Activated CD8-positive, alpha-beta memory T cell treated with anti-CD3 and anti-CD28 coated beads, Interleukin-2, amount 50 U/mL, for 4 hours (primary cell): ENCODE data around the gene CBX4.

Experiments used
- DNase-seq: peaks from one replicate; pipeline ENCODE4 v3.0.0-alpha.2; 2020

Gene CBX4

DNA sequence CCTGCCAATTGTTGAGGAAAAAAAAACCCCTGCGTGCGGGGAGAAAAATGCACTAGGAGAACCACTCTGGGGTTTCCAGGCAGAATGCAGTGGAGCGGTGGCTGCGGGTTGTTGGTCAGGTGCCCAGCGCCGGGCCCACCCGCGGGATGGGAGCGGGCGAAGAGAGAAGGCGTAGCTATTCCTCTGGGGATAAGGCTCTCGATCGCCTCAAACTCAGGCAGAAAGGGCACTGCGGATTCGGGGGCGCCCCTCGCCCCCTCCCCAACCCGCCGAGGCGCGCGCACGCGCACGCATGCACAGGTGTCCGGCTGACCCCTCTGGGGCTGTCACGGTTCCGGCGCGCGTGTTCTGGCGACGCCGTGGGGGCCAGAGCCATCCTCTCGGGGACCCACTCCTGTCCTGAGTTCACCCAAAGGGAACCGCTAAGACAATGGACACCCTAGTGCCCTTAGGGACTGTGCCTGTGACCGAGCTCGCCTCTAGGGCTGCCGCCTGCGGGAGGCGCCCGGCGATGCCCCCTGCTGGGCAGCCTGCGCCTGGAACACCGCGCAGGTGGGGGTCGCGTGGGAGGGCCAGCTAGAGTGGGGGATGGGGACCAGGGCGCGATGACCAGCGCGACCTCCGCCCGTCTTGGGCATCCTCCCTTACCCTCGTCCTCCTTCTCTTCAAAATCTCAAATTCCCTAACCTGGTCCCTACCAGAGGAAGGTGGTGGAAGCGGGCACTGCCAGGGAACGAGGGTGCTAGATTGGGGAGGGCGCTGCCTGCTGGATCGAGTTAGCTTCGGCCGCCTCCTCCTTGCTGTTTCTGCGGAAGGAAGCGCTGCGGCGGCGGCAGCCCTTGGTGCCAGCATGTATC lies 28.0 kb downstream of the CBX4 start:
- DNase-seq: peak; percentile 33

DNA sequence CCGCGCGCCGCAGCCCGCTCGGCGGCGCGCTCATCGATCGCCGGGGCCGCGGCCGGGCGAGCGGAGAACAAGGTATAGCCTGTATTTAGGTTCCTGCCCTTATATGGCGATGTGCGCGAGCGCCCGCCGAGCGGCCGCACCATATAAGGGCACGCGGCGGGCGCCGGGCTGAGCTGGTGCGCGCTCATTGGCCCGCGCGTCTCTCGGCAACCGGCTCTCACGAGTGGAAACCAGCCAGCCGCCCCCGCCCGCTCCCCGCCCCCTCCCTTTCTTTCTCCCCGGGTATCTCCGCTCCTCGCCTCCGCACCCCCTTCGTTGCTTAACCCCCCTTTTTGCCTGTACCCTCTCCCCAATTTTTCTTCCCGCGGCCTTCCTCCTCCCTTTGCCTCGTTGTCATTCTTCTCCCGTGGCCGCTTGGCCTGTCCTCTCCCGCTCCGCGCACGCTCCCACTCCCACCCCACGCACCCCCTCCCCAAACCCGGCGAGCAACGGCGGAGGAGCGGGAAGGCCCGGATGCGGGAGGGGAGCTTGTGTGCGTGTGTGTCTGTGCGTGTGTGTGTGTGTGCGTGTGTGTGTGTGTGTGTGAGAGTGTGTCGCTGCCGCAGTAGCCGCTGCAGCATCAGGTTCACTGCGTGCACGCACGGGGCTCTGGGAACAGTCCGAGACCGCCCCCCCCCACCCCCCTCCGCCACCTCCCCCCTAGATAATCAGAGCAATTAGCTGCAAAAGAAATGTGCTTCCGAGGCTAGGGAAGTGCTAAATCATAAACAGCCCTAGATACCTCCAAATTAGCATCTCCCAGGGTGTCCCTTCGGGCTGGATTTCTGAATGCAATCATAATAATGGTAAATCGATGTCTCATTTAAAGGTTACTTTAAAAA lies 28.9 kb downstream of the CBX4 start:
- peak; percentile 82 for DNase-seq

DNA sequence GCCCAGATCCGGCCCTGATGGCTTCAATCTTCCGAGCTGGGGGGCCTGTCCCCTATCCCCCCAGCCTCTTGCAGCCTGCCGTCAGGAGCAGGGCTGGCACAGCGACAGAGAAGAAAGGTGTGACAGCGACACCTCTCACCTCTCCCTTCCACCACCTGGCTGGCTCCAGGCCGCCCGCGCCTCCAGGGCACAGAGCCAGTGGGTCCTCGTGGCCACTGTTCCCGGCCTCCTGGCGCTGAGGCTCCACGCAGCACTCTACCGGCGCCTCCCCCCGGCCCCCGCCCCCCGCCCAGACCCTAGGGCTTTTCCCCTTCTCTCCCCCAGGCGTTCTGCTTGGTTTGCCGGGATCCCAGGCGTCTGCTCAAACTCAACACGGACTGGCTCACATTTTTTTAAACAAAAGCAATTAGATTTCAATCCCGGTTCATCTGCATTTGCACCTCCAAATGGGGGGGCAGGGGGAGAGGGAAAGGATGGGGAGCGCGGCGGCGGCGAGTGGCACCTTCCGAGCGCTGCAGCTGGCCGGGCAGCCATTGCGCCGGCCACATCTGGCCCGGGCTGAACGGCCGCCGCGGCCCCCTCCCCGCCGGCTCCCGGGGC lies 29.6 kb downstream of the CBX4 start:
- DNase-seq: no peak

DNA sequence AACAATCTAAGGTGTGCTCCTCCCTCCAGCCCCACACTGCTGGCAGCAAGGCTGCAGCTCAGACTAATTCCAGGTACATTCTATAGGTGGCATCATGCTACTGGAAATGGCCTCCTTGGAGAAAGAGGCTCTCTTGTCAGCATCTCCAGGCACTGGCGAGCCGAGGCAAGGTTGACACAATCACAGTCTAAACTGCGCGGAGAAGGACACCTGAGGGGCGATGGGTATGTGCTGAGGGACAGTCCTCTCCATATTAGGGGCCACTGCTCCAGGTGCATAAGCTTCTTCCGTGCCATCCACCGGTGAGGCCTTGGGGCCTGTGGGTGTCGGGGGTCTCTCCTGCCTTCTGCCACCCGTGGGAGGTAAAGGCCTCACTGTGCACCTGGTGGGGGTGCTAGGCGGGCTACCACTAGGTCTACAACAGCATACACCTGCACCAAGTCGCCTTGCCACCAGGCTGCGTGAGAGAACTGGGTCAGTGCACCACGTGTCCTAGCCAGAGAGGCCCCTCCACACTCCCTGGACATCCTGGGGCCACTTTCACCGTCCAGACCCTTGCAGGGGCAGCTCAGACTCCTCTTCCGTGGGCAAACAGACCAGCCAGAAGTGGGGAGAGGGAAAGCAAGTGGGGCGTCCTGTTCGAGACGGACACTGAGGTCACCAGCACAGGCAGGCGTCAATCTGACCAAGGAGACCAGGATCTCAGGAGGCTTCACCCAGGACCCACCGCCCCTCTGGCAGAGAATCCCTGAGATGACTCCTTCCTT lies 30.3 kb downstream of the CBX4 start:
- DNase-seq: no peak

DNA sequence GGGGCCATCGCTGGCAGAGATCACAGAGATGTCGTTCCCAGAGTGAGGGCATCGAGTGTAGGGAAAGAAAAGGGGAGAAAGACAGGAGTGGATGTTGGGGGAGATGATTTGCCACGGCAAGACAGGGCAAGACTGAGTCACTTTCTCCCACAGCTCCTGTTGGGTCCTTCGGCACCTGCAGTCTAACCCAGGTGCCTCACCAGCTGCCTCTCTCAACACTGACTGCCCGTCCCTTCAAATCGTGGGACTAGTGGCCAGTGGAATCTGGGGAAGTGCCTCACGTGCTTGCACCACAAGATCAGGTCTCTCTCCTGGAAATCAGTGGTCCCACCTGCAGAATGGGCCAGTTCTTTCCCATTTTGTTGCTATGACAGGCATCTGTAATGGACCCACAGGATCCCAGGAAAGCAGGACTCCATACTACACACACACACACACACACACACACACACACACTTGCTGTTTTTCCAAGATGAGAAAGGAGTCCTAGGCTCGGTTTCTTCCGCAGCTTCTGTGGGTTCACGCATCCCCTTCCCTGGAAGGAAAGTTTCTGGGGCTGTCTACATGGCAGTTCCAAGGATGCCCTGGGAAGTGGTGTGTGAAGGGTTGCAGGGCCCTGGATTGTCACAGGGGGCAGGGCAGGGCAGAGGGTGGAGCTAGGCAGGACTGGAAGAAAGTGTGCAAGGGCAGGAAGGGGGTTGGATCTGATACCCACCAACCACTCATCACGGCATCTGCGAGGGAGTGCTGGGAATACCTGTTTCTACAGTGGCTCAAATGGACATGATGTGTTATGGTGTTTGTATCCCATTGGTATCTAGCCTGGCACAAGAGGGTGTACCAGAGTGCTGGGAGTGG lies 32.1 kb downstream of the CBX4 start:
- DNase-seq: no peak

DNA sequence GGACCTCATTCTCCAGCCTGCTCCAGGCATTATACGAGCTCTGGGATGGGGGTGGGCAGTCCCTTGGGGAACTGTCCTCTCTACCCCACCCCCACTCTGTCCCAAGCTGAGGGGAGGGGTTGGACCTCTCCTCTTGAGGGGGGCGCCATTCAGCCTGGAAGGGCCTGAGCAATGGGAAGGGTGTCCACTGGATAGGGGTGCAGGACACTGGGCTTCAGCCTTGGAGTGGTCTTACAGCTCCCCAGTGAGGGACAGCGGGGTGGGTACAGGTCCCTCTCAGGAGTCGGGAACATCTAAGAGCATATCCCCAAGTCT lies 32.8 kb downstream of the CBX4 start:
- no peak for DNase-seq

DNA sequence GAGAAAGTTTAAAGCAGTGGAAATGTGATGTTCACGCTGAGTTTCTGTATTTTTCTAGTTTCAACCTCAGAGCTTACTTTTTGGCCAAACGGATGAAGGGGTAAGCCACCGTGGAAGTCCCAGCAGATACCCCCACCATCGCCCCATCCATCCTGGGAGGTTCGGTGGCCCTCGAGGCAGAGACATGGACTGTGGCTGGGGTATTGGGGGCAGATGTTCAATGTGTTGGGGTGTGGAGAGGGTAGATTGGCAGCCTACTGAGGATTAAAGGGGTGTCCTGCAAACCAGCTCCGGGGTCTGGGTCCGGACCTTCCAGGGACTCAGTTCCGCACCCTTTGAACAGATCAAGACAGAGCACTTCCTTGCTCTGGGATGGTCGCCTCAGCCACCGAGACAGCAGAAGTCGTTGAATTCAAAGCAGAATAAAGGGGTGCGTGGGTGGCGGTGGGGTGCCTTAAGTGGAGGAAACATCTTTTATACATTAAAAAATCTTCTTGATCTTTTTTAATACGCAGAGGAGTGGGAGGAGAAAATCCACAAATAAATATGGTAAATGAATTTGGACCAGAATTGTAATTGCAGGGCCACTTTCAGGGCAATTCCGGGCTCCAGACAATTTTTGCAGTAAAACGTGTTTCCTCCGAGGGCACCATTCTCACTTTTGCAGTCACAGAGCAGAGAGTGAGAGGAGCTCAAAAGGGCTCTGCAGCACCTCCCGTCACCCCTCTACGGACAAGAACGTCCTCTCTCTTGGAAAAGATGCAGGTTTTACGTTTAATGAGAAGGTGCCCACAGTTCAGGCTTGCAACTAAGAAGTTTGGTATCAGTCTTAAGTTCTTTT lies 34.2 kb downstream of the CBX4 start:
- peak; percentile 23 for DNase-seq

DNA sequence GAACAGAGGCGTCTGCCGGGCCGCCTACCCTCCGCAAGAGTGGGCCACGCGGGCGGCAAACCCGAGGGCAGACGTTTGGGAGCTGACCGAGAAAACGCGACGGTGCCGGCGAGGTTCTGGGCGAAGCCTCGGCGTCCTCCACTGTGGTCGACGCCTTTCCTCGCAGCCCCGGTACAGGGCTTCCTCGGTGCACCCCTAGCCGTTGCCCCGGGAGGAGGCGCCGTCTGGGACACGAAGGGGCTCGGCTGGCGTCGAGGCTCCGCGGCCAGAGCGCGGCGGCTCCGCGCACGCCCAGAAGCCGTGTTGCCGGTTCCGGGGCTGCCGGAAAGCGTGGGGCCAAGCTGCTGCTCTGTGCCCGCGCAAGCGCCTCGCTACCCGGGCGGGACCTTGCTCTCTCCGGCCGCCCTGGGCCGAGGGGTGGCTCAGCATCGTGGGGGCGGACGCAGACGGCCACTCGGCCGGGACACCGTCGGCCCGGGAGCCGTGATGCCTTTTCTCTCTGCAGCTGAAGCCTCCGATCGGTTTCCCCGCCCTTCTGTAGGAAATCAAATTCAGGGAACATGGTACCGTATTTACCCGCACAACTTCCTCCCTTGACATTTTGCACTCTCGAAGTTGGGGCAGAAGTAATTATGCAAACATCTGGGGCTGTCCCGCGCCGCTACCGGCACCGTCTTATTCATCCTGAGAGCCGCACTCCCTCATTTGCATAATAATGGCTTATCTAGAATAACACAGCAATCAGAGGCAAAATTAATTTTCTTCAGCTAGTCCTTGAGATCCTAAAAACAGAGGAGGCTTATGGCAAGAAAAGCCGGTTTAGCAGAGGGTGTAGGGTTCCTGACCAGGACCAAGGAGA lies 35.0 kb downstream of the CBX4 start:
- peak; percentile 62 for DNase-seq

DNA sequence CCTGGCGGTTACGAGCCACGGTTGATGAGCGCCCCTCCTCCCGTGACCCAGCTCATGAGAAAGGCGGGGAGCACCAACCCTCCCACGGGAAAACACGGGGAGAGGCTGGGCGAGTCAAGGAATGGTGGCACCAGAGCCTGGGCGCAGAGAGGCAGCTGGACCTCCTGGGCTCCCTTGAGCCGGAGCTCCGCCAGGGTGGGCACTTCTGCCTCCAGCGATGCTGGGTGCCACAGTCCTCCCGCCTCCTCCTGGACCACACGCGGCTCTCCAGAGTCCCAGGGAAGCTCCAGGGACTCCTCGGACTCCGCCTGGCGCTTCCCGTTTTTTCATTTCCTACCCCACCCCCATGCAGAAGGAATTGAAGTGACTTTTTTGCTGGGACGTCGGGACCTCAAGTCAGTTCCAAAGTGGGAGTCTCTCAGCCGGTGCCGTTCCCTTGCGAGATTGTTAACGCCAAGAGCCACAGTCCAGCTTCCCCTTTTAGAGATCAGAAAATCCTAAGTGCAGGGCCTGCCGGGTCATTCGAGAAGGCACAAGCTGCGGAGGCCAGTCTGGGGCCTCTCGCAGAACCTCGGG lies 35.7 kb downstream of the CBX4 start:
- no peak for DNase-seq

DNA sequence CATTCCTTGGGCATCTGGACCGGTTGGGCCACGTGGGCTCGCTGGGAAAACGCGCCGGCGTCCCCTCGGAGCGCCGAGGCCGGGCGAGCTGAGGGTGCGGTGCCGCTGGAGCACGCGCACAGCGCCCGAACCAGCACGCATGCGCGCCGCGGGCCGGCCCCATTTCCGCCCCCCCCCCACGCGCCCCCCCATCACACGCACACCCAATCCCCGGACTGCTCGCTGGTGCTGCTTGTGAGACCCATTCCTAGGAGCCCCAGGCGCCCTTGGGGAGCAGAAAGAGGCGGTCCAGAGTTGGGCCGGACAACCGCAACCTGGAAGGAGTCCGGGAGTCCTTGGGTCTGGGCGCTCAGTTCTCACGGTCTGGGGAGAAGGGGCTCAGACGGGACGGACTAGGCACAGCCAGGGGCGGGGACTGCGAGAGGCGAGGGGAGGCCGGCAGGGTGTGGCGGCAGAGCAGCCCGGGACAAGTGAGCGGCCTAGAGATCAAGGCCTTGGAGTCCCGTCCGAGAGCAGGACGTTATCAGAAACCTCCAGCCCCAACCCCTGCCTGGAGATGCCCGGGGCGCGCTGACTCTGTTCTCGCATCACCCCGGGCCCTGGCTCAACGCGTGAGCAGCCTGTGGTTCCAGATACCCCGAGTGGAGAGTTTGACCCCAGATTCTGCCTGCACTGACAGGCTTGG lies 36.4 kb downstream of the CBX4 start:
- DNase-seq: no peak

DNA sequence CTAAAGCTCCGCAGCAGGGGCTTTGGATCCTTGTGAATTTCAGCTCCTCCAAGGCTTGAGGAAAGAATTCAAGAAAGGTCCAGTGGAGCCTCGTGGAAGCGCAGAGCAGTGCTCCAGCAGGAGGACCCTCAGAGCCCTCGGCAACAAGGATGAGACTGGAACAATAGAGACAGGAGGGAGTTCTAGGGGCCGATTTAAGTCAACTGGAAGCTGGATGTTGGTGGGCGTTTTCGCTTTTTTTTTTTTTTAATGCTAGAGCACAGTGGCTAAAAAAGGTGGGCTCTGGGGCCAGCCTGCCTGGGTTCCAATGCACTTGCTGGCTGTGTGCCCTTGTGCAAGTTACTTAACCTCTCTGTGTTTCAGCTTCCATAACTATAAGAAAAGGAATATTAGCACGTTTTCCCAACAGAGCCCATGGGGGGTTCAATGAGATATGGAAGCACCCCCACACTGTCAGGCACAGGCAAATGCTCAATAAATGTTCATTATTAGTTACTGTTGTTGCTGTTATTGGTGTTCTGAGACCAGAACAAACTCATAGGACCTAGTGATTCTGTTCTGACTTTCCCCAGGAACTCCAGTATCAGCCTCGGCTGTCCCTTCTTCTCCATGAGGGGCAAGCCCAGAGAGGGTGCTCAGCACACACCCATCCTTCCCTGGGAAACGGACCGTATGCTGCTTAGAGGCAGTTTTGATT lies 37.1 kb downstream of the CBX4 start:
- DNase-seq: no peak

DNA sequence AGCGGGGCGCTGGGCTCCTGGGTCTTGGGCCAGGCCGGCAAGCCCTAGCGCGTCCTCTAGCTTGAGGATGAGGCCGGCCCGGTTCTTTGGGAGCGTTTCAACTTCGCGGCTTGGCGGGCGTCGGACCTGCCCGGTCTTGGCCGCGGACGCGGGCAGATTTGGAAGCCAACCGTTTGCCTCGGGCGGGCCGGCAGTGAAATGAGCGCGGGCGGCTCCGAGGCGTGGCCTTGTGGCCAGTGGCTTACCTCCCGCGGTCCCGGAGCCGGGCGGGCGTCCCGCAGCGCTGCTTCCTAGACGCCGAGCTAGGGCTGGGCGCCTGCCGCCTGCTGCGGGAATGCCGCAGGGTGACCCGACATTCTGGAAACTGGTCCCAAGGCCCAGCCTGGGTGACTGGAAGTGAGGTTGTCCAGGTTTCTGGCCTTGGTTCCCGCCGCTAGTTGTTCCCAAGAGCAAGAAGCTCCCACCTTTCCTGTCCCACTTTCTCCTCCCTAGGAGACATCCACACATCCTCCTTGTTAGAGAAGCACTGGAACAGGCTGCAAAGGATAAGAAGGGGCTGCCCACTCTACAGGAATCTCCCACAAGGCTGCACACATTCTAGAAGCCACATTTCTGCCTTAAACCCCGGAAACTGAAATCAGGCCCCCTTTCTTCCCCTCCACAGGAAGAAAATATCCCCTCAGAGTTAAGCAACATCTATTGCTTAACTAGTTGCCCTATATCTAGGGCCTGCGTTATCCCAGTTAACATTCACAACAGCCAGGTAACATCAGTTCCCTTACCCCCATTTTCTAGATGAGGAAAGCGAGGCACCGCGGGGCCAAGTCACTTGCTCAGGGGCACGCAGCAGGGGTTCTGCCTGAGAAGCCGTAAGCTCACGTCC lies 37.8 kb downstream of the CBX4 start:
- DNase-seq: no peak

DNA sequence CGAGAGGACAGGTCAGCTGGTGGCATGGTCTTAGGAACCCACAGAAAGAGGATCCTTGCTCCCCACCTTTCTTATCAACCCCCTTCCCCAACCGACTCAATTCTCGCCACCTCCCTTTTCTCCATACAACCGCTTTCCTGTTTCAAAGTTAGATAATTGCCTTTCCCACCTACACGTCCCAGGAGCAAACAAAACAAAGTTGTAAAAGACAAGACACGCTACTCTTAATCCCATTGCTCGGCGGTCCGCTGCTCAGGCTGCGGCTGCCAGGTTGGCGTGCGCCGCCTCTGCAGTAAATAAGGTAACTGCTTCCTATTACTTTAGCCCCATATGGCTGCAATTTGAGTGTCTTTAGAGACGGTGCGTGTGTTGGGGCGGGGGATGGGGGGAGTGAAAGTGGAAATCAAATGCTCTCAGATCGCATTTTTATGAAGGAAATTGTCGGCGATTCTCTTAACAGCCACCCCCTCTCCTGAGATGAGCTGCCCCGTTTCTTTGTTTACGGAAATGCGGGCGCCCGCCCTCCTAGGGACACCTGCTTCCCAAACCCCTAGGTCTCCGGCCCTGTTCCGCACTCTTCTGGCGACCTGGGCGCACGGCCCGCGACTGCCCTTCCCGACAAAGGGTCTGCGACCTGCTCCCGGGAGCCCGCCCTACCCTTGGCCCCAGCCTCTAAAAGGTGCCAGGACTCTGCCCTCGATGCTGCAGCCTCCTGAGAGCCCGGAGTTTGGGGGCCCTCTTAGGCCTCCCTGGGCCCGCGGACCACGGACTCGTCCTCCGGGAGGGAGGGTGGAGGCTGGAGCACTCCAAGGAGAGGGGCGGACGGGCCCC lies 38.7 kb downstream of the CBX4 start:
- peak; percentile 40 for DNase-seq

DNA sequence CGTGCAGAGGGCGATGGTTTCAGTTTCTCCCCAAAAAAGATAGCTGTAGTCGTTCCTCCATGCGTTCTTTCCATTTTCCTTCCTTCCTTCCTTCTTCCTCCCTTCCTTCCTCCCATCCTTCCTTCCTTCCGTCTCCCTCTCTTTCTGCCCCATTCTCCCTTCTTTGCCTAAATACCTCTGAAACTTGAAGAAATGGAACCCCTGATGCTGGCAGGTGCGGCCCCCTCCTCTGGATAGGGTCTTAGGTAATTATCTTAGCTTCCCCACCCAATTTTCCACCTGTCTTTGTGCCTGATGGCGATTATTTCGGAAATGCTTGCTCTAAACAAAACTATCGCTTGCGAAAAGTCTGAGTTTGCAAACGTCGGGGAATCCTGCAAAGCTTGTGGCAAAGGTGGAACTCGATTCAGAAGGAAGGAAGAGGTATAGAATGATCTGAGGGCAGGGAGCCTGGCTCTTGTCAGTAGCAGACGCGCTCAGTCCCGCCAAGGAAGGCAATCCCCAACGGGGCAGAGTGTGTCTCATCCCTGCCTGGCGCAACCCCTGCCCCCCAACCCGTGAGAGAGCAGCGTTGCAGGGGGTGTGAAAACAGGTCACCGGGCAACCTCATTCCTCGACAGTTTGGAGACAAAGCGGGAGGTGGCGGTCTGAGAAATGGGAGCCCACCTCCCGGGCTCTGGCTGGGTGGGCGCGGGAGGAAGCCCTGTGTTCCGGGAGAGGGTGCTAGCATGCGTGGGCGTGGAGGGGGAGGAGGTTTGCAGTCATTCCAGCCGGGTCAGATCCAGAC lies 39.5 kb downstream of the CBX4 start:
- DNase-seq: no peak

DNA sequence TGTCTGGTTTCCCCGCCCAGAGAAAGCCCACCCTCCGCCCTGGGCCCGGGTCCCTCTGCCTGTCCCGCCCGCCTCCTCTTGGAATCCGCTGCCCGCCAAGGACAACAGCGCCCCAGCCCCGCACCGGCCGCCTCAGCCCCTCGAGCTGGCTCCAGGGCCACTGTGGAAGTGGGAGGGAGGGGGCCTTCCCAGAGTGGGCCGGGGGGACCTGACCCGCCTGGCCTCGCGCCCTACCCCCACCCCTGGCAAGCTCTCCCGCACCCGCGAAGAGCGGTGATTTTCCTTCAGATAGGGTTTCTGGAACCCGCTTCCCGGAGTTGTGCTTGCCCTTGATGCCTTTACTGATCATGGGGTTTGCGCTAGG lies 40.1 kb downstream of the CBX4 start:
- no peak for DNase-seq
